NCI-H1417 treated with DMSO at 0.1 percent for 48 hours (cell line): ENCODE data around the gene SLC29A2.

ENCODE experiments used
- DNase-seq: peaks from one replicate; lab custom pipeline; 2025; lab: John Stamatoyannopoulos, UW

SLC29A2 gene, protein sequence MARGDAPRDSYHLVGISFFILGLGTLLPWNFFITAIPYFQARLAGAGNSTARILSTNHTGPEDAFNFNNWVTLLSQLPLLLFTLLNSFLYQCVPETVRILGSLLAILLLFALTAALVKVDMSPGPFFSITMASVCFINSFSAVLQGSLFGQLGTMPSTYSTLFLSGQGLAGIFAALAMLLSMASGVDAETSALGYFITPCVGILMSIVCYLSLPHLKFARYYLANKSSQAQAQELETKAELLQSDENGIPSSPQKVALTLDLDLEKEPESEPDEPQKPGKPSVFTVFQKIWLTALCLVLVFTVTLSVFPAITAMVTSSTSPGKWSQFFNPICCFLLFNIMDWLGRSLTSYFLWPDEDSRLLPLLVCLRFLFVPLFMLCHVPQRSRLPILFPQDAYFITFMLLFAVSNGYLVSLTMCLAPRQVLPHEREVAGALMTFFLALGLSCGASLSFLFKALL

GRCh38 chr11:66371627-66372415 lies at the start of gene SLC29A2:
SLC29A2 (minus strand) TSS chr11:66371760; CDS start chr11:66371591, 169 bp downstream.
- peak; percentile 20 for DNase-seq

- DNase-seq: no peak
Observed at GRCh38 chr11:66420671-66421476, 49.3 kb upstream of the SLC29A2 start, which contains the start of gene NPAS4. NPAS4 (plus strand) TSS chr11:66421035; CDS start chr11:66421180, 145 bp downstream.

DNA sequence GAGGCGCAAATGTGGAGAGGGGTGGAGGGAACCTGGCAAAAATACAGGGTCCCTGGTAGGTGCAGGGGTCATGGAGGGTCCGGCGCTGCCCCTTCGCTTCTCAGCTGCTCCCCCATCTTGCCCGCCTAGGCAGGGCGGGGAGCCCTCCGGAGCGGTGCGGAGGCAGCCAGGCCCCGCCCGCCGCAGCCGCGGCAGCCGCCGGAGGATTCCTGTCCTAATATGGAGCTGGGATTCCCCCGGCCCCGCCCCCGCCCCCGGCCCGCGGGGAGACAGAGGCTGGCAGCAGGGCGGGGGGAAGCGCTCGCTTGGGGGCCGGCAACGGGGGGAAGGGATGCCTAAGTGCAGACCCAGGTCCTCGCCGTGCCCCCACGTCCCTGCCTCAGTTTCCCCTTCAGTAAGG lies 48.3 kb upstream of the SLC29A2 start:
- DNase-seq: no peak

- no peak for DNase-seq
Observed at GRCh38 chr11:66418986-66419308, 47.4 kb upstream of the SLC29A2 start.

DNA sequence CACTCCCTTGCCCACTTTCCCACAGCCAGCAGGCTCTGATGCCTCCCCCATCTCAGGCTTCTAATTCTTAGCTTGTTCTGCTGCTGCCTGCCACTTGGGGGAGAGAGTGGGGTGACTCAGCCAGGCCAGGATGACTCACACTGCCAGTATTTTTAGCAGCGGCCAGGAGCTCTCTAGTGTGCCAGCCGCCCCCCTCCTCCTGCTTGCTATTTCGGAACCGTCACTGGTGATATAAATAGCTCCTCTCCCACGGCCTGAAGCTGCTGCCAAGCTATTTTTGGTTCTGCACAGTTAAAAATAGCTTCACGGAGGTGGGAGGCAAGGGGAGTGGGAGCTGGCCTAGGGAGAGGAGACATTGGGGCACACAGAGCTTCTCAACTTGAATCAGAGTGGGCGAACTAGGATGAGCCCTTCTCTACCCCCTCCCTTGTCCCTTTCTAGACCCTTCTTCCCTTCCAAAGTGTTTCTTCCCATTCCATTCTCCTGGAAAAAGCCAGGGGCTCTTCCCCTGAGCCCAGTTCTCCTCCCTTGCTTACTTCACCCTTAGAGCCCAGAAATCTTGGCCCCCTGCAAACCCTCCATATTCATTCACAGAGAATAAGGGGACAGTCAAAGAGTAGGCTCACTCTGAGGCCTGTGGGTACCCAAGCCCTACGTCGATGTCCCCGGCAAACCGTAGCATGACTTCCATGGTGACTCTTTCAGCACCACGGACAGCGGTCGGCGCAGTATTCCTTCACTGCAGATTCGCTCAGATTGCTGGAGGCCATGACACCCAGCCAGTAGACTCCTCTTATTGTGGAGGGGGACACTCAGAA lies 46.8 kb upstream of the SLC29A2 start:
- no peak for DNase-seq

DNA sequence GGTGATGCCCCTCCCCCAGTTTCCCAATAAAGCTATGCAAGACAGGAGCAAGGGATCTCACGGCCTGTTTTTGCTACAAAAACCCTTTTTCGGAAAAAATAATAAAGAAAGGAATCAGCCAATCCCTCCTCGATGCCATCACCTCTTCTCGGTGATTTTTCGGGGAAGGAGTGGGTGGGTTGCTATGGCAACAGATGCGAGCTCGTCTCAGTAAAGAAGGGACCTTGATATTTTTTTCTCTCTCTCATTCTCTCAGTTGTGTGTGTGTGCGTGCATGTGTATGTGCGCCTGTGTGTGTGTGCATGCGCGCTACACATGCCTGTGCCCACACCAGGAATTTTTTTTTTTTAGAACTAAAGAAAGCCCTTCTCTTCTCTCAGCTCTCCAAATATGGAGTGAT lies 45.4 kb upstream of the SLC29A2 start:
- no peak for DNase-seq

- DNase-seq: no peak
Observed at GRCh38 chr11:66415423-66415822, 43.9 kb upstream of the SLC29A2 start.

DNA sequence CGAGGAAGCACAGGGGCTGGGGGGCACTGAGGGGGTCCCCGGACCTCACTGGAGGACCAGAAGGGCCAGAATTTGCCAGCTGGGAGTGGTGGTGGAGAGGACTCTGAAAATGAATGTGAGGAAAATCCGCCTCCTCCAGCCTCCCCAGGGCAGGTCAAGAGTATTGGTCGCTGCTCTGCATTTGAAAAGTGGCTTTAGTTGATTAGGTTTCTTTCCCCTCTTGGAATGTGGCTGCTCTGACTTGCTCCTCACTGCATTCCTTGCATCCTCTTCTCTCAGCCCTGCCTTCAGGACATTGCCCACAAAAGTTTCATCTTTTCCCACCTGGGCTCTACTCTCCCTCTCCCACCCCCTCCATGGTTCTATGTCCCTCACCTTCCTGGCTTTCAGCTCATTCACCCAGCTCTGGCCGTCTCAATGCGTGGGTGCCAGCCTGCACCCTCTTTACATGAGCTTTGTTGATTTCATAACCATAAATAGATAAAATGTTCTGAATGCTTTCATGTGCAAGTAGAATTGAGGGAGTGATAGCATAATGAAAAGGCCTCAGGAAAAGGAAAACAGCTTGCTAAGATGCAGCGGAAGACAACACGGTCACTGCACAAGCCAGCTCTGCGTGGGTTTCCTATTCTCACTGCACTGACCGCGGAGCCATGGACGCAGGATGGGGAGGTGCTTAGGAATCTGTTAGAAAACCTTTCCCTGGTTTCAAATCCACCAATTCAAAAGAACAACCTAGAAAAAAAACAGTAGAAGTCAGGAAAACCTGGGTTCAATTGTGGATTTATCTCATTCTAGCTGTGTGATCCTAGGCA lies 42.8 kb upstream of the SLC29A2 start:
- DNase-seq: no peak

- DNase-seq: no peak
Observed at GRCh38 chr11:66413167-66413566, 41.6 kb upstream of the SLC29A2 start.

DNA sequence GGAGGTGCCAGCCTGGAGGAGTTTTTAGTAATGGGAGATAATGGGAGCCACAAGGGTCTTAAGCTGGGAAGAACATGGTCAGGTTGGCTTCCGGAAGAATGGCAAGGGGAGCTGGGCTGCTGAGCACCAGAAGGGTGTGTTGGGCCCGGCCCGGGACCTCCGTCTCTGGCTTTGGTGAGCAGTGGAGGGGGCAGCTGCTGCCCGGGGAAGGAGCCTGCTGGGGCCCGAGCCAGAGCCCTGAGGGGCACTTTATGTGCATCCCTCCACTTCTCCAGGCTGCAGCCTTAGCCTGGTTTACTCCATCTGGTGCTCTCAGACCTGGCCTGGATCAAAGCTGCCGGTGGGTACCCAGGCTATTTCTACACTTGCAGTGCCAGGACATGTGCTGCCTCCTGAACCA lies 40.5 kb upstream of the SLC29A2 start:
- no peak for DNase-seq

DNA sequence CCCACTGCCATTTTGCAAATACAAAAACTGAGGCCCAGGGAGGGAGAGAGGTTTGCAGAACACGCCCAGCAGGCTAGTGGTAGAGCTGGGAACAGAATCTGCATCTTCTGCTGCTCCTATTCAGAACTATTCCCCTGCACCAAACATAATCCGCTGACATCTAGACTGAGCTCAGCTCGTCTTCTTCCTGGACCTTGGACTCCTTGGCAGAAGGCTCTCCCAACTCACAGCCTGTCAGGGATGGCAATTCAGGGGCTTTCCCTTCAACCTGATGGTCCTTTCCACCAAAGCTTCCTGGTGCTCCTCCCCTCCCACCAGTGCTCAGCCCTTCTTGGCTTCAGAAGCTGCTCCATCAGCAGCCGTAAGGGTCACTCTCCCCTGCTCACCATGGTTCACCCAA lies 39.8 kb upstream of the SLC29A2 start:
- no peak for DNase-seq

DNA sequence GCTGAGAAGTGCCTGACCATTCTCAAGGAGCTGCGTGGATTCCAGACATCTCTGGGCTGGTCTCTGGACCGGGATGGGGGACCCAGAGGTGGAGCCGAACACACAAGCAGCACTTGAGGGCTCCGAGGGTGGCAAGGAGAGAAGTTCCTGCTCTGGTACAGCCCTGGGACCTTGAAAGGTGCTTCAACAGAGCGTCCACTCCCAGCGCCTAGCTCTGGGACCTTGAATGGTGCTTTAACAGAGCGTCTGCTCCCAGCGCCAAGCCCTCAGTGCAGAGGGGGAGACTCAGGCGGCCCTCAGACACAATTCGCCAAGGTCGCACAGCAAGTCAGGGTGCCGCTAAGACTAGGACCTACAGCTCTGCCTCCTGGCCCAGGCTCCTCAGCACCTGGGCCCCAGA lies 38.6 kb upstream of the SLC29A2 start:
- DNase-seq: no peak

DNA sequence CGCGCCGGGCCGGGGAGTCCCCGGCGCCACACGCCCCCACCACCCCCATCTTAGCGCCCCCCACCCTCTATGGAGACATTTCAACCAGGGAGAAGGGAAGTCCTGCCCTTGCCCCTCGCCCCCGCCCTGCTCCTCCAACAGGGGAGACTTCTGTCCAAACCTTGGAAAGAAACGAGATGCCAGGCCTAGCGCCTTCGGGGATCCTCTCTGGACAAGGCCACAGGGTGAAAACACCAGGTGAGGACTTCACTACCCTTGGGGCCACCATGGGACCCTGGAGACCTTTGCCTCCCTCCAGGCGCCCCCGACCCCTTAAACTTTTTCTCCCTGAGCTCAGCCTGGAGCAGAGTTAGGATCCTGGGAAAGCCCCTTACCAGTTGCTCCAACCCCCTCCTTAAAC lies 37.7 kb upstream of the SLC29A2 start:
- DNase-seq: no peak

- DNase-seq: peak; percentile 71
Observed at GRCh38 chr11:66408488-66409214, 37.1 kb upstream of the SLC29A2 start.

DNA sequence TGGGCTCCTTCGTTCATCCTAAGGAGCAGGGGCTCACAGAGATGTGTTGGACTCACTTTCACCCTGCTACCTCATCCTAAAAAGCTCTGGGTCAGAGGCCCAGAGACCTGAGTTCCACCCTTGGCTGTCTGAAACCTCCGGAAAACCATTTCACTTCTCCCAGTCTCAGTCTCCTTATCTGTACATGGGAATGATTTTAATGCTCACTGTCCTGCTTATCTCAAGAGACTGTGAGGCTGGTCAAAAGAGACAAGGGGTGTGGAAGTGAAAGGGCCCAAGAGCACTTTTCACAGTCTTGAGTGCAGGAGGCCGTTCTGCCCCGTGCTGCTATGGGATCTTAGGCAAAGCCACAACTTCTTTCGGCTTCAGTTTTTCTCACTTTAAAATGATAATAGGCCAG lies 36.1 kb upstream of the SLC29A2 start:
- DNase-seq: no peak

GRCh38 chr11:66393954-66394353 lies 22.4 kb upstream of the SLC29A2 start:
- no peak for DNase-seq

GRCh38 chr11:66391322-66391721 lies 19.8 kb upstream of the SLC29A2 start:
- no peak for DNase-seq

GRCh38 chr11:66388780-66389386 lies 17.3 kb upstream of the SLC29A2 start:
- peak; percentile 39 for DNase-seq
